Prostate gland (tissue), 2 donors: ENCODE data around the gene MARCHF3.

Experiments used
- CTCF ChIP-seq, 4 experiments: fragments of 200-600 bp in 2 of 4; fragments of 450-650 bp in 2 of 4; sonication (generic) in 2 of 4; IDR thresholded peaks; 1 replicate in 3 of 4; 2 replicates in 1 of 4; pipeline ENCODE4 v1.5.1; 2016 to 2019; ENCODE audit warnings: antibody characterized with exemption in 4 of 4, mild to moderate bottlenecking in 2 of 4, moderate library complexity in 2 of 4
- POLR2A ChIP-seq: fragments of 450-650 bp; IDR thresholded peaks from one replicate; pipeline ENCODE4 v1.6.1; 2016; ENCODE audit warnings: antibody characterized with exemption, mild to moderate bottlenecking
- POLR2AphosphoS5 ChIP-seq: sonication (generic); formaldehyde crosslinking; IDR thresholded peaks from one replicate; pipeline ENCODE4 v1.6.1; 2017; ENCODE audit warnings: antibody characterized with exemption

DNA sequence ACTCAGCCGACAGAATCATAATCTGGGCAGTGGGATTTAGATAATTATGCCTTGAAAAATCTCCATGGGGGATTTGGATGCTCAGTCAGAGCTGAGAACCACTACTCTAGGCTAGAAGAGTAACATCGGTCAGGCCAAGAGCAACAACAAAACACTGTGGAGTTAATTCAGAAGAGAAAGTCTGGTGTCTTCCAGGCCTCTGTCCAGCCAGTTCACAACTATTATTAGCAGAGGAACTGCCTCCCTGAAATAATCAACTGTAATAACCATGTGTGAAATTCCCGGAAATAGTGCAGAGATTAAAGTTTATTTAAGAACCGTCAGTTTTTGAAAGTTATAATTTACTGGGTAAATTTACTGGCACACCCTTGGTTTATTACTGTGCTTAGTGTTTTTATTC lies 8.2 kb upstream of the MARCHF3 start:
- TF ChIP-seq CTCF (IDR thresholded peaks at IDR 0.05), result no peak
- no peak for TF ChIP-seq POLR2AphosphoS5
- no peak for TF ChIP-seq POLR2A
